HUES48 (cell line): ENCODE measurements around the gene KCND2.

Source experiments
- H3K27ac ChIP-seq: one replicate; pipeline ENCODE4 v1.7.0; 2013; ENCODE audit warnings: low read depth, low read length, inconsistent platforms
- H3K27me3 ChIP-seq: 2 replicates; pipeline ENCODE4 v1.6.1; 2013; ENCODE audit warnings: mild to moderate bottlenecking, low read length; ENCODE audit not compliant: control insufficient read depth, insufficient read depth
- H3K36me3 ChIP-seq: 2 replicates; pipeline ENCODE4 v1.6.1; 2013; ENCODE audit warnings: low read length; ENCODE audit not compliant: control insufficient read depth, insufficient read depth
- H3K4me1 ChIP-seq: 2 replicates; pipeline ENCODE4 v1.6.1; 2013; ENCODE audit warnings: mild to moderate bottlenecking, low read length; ENCODE audit not compliant: control insufficient read depth, insufficient read depth
- H3K4me3 ChIP-seq: 2 replicates; pipeline ENCODE4 v1.5.1; 2013; ENCODE audit warnings: mild to moderate bottlenecking, low read depth, low read length
- H3K9ac ChIP-seq: 2 replicates; pipeline ENCODE4 v1.6.1; 2013; ENCODE audit warnings: mild to moderate bottlenecking, low read depth, low read length, moderate library complexity
- H3K9me3 ChIP-seq: 2 replicates; pipeline ENCODE4 v1.6.1; 2013; ENCODE audit warnings: low read length; ENCODE audit not compliant: control insufficient read depth, insufficient read depth

Gene KCND2

DNA sequence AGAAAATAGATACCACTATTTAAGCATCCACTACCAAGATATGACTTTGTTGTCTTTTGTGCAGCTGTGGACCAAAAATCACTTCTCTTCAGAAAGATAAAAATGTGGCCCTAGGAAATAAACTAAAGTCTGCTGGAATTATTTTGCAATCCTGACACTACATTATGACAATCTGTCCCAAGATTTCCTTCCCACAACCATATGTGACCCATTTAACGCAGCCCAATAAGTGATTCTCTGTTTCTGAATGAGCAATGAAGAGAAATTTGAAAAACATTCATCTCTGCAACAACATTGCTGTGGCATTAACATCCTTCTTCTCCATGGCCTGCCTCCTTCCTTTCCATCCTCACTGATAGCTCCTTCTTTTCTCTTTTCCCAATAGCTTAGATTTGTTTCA, 373.0 kb downstream of the KCND2 start:
- Histone ChIP-seq H3K27ac (no peak overlapping the region), H3K36me3 (no peaks in the 10 kb centered on the region), H3K27me3 (no peaks in the 10 kb centered on the region), H3K4me1 (no peaks in the 10 kb centered on the region), H3K9ac (no peak overlapping the region), H3K9me3 (no peaks in the 10 kb centered on the region; the same call in 1 of the 2 replicates), H3K4me3 (no peak overlapping the region)

DNA sequence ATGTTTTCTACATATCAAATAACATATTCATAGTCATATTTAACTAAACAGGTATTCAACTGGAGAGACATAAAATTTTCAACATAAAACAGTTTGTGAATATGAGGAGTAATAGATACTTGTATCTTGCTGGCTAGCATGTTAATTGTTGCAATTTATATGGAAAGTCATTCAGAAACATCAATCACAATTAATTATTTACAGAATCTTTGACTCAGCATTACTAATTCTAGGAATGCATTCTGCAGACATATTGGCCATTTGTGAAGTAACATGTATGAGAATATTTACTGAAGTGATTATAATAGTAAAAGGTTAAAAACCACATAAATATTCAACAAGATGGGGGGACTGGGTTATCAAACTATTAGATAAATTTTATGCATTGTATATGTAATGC, 381.3 kb downstream of the KCND2 start:
- Histone ChIP-seq H3K36me3 (no peaks in the 10 kb centered on the region), H3K9ac (no peak overlapping the region), H3K4me1 (no peaks in the 10 kb centered on the region), H3K4me3 (no peak overlapping the region), H3K27me3 (no peaks in the 10 kb centered on the region), H3K9me3 (peaks cover 8% of the 10 kb centered on the region; the same call in 1 of the 2 replicates), H3K27ac (no peak overlapping the region)

DNA sequence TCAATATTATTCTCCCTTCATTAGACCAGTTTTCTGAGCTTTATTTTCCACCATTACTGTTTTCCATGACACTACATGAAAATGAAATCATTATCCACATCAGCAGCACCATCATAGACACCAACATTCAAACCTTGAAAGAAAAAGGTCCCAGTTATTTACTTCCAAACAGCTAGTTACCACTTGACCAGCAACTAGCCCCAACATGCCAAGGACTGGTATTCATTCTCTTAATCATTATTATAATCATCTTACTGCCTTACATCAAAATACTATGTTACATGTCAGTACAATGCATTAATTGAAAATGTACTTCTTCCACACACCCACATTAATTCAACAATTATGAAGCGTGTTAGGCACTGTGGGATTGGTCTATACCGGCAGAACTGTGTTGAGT, 385.5 kb downstream of the KCND2 start:
- Histone ChIP-seq H3K9me3 (no peaks in the 10 kb centered on the region), H3K36me3 (no peaks in the 10 kb centered on the region), H3K9ac (no peak overlapping the region), H3K4me3 (no peak overlapping the region), H3K4me1 (no peaks in the 10 kb centered on the region), H3K27me3 (no peaks in the 10 kb centered on the region), H3K27ac (no peak overlapping the region)

DNA sequence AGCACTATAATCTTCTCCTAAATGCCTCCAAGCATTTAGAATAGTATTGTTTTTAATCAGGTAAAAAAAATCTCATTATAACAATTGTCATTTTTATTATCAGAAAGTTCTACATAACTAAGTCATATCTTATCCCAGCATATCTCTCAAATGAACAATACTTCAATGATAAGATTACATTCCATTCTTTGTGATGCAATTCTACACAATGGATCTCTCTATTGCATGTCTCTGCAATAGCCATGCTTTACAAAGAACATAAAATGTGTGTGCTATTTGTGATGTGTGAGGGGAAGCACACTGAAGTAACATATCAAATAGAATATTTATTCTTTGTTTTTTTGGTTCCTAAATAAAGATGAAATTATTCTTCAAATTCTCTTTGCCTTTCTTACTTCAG, 389.3 kb downstream of the KCND2 start:
- Histone ChIP-seq H3K36me3 (no peaks in the 10 kb centered on the region), H3K27ac (no peak overlapping the region), H3K9me3 (no peaks in the 10 kb centered on the region), H3K27me3 (no peaks in the 10 kb centered on the region), H3K4me1 (no peaks in the 10 kb centered on the region), H3K4me3 (no peak overlapping the region), H3K9ac (no peak overlapping the region)

GRCh38 chr7:120665068-120665467, 392.1 kb downstream of the KCND2 start:
- H3K27ac ChIP-seq: no peak overlapping the region
- no peaks in the 10 kb centered on the region for H3K27me3 ChIP-seq
- H3K36me3 ChIP-seq: no peaks in the 10 kb centered on the region
- H3K4me1 ChIP-seq: no peaks in the 10 kb centered on the region
- no peak overlapping the region for H3K9ac ChIP-seq
- no peak overlapping the region for H3K4me3 ChIP-seq
- H3K9me3 ChIP-seq: no peaks in the 10 kb centered on the region

GRCh38 chr7:120675076-120675475, 402.1 kb downstream of the KCND2 start:
- no peaks in the 10 kb centered on the region for H3K9me3 ChIP-seq
- H3K4me1 ChIP-seq: no peaks in the 10 kb centered on the region
- no peak overlapping the region for H3K27ac ChIP-seq
- H3K36me3 ChIP-seq: no peaks in the 10 kb centered on the region
- no peak overlapping the region for H3K4me3 ChIP-seq
- H3K27me3 ChIP-seq: no peaks in the 10 kb centered on the region
- H3K9ac ChIP-seq: no peak overlapping the region

- Histone ChIP-seq H3K36me3 (no peaks in the 10 kb centered on the region), H3K9me3 (no peaks in the 10 kb centered on the region), H3K27ac (no peak overlapping the region), H3K4me3 (no peak overlapping the region), H3K27me3 (no peaks in the 10 kb centered on the region), H3K9ac (no peak overlapping the region), H3K4me1 (no peaks in the 10 kb centered on the region)
These were observed 404.6 kb downstream of the KCND2 start for GRCh38 chr7:120677535-120677934.

DNA sequence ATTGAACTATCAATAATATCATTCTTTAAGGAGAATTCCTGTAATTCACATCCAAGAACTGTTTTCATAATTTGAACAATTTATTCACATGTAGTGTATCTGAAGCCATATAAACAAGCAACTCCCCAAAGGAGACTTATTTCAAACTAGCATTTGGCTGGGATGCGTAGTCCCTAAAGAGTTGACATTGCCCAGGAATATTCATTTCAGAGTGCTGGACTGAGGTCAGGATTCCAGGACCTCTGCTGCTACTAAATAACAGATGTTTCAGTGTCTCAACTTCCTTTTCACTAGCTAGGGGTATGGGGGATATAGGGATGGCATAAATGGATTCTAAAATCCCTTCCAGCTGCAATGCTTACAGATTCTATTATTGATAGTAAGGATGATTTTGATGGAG, 408.0 kb downstream of the KCND2 start:
- Histone ChIP-seq H3K36me3 (no peaks in the 10 kb centered on the region), H3K27ac (no peak overlapping the region), H3K27me3 (no peaks in the 10 kb centered on the region), H3K9me3 (no peaks in the 10 kb centered on the region), H3K4me1 (0 out of 2 replicates have a peak, but pooled peaks cover 5% of the 10 kb centered on the region), H3K4me3 (no peak overlapping the region), H3K9ac (no peak overlapping the region)

DNA sequence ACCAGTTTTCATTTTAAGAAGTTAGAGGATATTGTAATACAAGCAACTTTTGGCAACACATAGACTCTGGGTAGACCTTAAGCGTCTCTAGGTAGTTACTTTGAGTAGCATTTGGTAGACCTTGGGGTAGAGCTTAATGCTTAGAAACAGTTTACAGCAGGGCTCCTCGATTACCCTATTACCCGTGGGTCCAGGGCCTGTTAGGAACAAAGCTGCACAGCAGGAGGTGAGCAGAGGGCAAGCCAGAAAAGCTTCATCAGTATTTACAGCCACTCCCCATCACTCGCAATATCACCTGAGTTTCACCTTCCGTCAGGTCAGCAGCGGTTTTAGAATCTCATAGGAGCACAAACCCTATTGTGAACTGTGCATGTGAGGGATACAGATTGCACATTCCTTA, 411.5 kb downstream of the KCND2 start:
- Histone ChIP-seq H3K27ac (no peak overlapping the region), H3K9ac (no peak overlapping the region), H3K4me1 (0 out of 2 replicates have a peak, but pooled peaks cover 5% of the 10 kb centered on the region), H3K36me3 (no peaks in the 10 kb centered on the region), H3K27me3 (no peaks in the 10 kb centered on the region), H3K9me3 (no peaks in the 10 kb centered on the region), H3K4me3 (no peak overlapping the region)

- Histone ChIP-seq H3K9ac (no peak overlapping the region), H3K27ac (no peak overlapping the region), H3K27me3 (no peaks in the 10 kb centered on the region), H3K4me3 (no peak overlapping the region), H3K9me3 (no peaks in the 10 kb centered on the region), H3K4me1 (0 out of 2 replicates have a peak, but pooled peaks cover 5% of the 10 kb centered on the region), H3K36me3 (no peaks in the 10 kb centered on the region)
These were observed 418.9 kb downstream of the KCND2 start for GRCh38 chr7:120691915-120692314.

GRCh38 chr7:120695848-120696247, 422.9 kb downstream of the KCND2 start:
- H3K36me3 ChIP-seq: no peaks in the 10 kb centered on the region
- no peaks in the 10 kb centered on the region for H3K9me3 ChIP-seq
- H3K4me1 ChIP-seq: 0 out of 2 replicates have a peak, but pooled peaks cover 5% of the 10 kb centered on the region
- H3K4me3 ChIP-seq: no peak overlapping the region
- H3K27me3 ChIP-seq: no peaks in the 10 kb centered on the region
- no peak overlapping the region for H3K9ac ChIP-seq
- no peak overlapping the region for H3K27ac ChIP-seq

DNA sequence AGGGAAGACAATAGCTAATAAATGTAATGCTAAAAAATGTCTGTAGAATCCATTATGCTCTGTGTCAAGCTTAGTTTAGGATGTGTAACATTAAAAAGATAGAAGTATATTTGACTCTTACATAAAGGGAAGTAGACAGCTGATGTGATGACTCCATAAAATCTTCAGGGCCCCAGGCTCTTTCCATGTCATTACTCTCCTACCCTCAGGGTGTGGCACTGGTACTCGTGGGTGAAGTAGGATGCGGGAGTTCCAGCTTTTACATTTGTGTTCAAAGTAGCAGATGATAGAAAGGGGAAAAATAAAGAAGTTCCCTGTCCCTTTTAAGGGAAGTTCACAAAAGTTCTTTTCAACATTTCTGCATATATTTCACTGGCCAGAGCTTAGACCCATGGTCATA, 427.8 kb downstream of the KCND2 start:
- H3K4me1 ChIP-seq: no peaks in the 10 kb centered on the region
- no peaks in the 10 kb centered on the region for H3K36me3 ChIP-seq
- H3K9me3 ChIP-seq: no peaks in the 10 kb centered on the region
- H3K27ac ChIP-seq: no peak overlapping the region
- no peak overlapping the region for H3K9ac ChIP-seq
- no peaks in the 10 kb centered on the region for H3K27me3 ChIP-seq
- no peak overlapping the region for H3K4me3 ChIP-seq
